ENCODE data around the gene POR.
"Not testable (repeated sequence)": the region's sequence is repeated elsewhere in the genome, so short reads cannot be mapped to it uniquely, and the experiment has no call there.

The POR gene

GRCh38 chr7:75992083-75992755 is 77.3 kb downstream of the POR start:
- no peak for DNase-seq (ENCODE audit: low spot score)

- peak; percentile 44 for DNase-seq (ENCODE audit: low spot score)
Observed at GRCh38 chr7:75993689-75994387, 78.9 kb downstream of the POR start.

GRCh38 chr7:75994388-75995051 is 79.6 kb downstream of the POR start, which contains the start of gene TMEM120A:
TSS of gene TMEM120A (minus strand) at chr7:75994595. CDS start at chr7:75994570, 25 bp downstream.
- DNase-seq (ENCODE audit: low spot score), result peak; percentile 92

GRCh38 chr7:75995052-75995471 is 80.1 kb downstream of the POR start:
- no peak for DNase-seq (ENCODE audit: low spot score)

- no peak for DNase-seq (ENCODE audit: low spot score)
Observed at GRCh38 chr7:75995996-75996395, 81.0 kb downstream of the POR start.

- no peak for DNase-seq (ENCODE audit: low spot score)
Observed at GRCh38 chr7:75996476-75996875, 81.5 kb downstream of the POR start.

GRCh38 chr7:75998038-75998437 is 83.1 kb downstream of the POR start:
- DNase-seq (ENCODE audit: low spot score), result no peak

GRCh38 chr7:76000566-76000965 is 85.6 kb downstream of the POR start:
- DNase-seq (ENCODE audit: low spot score), result no peak

- DNase-seq (ENCODE audit: low spot score), result no peak
Observed at GRCh38 chr7:76002139-76002538, 87.2 kb downstream of the POR start.

GRCh38 chr7:76002822-76003221 is 87.9 kb downstream of the POR start:
- DNase-seq (ENCODE audit: low spot score), result no peak

- DNase-seq (ENCODE audit: low spot score), result no peak
Observed at GRCh38 chr7:76003351-76003750, 88.4 kb downstream of the POR start.

GRCh38 chr7:76005004-76005403 is 90.0 kb downstream of the POR start:
- DNase-seq (ENCODE audit: low spot score), result not testable (repeated sequence)

- no peak for DNase-seq (ENCODE audit: low spot score)
Observed at GRCh38 chr7:76008156-76008687, 93.3 kb downstream of the POR start.

- DNase-seq (ENCODE audit: low spot score), result no peak
Observed at GRCh38 chr7:76009672-76010600, 95.0 kb downstream of the POR start.

- no peak for DNase-seq (ENCODE audit: low spot score)
Observed at GRCh38 chr7:76011442-76011861, 96.5 kb downstream of the POR start.

GRCh38 chr7:76016191-76016947 is 101.4 kb downstream of the POR start:
- DNase-seq (ENCODE audit: low spot score), result no peak

- not testable (repeated sequence) for DNase-seq (ENCODE audit: low spot score)
Observed at GRCh38 chr7:76018520-76018919, 103.6 kb downstream of the POR start.

GRCh38 chr7:76020031-76020714 is 105.2 kb downstream of the POR start:
- DNase-seq (ENCODE audit: low spot score), result peak; percentile 67

GRCh38 chr7:76022026-76022780 is 107.2 kb downstream of the POR start:
- DNase-seq (ENCODE audit: low spot score), result no peak

- no peak for DNase-seq (ENCODE audit: low spot score)
Observed at GRCh38 chr7:76023002-76023401, 108.0 kb downstream of the POR start.

All from kidney tubule cell (primary cell).